GM12878 (cell line): ENCODE data around the gene PTCH2. TPM values are rescaled to one million over a fixed set of nuclear protein-coding genes. Genes with fewer than 3 reads are reported as not detected.

ENCODE experiments used
- ATF2 ChIP-seq: IDR thresholded peaks from 2 replicates; pipeline ENCODE4 v1.6.1; 2012; ENCODE audit warnings: low read length, inconsistent platforms
- ATF3 ChIP-seq: IDR thresholded peaks from 2 replicates; pipeline ENCODE4 v1.6.1; 2011; ENCODE audit warnings: low read depth, mild to moderate bottlenecking, low read length, moderate library complexity, borderline replicate concordance; ENCODE audit errors: extremely low read depth
- BCL3 ChIP-seq: IDR thresholded peaks from 2 replicates; pipeline ENCODE4 v1.6.1; 2011; ENCODE audit warnings: borderline replicate concordance, low read depth, mild to moderate bottlenecking, moderate library complexity, low read length; ENCODE audit not compliant: insufficient read depth, poor library complexity, severe bottlenecking
- CHD2 ChIP-seq: IDR thresholded peaks from 2 replicates; pipeline ENCODE4 v1.6.1; 2011; ENCODE audit warnings: low read depth, low read length, improper control_type of control experiment, borderline replicate concordance
- CHD4 ChIP-seq: fragments of 200-600 bp; sonication (generic); IDR thresholded peaks from 2 replicates; pipeline ENCODE4 v1.6.1; 2016; ENCODE audit warnings: mild to moderate bottlenecking
- CREB1 ChIP-seq: IDR thresholded peaks from 2 replicates; pipeline ENCODE4 v1.6.1; 2012; ENCODE audit warnings: low read depth, mild to moderate bottlenecking, inconsistent platforms
- EED ChIP-seq: sonication (generic); IDR thresholded peaks from 2 replicates; pipeline ENCODE4 v1.6.1; 2016; ENCODE audit warnings: antibody characterized with exemption, low read depth
- EP300 ChIP-seq, 2 experiments: fragments of 150-350 bp in 1 of 2; IDR thresholded peaks; 2 replicates each; pipeline ENCODE4 v1.6.1; 2011 to 2012; ENCODE audit warnings: low read depth in 2 of 2, low read length in 2 of 2, borderline replicate concordance in 1 of 2, improper control_type of control experiment in 1 of 2, inconsistent platforms in 1 of 2; ENCODE audit not compliant: control insufficient read depth in 1 of 2
- EZH2 ChIP-seq: IDR thresholded peaks from 2 replicates; pipeline ENCODE4 v1.6.1; 2012; ENCODE audit warnings: low read depth, mild to moderate bottlenecking, control low read depth, inconsistent platforms, low read length, borderline replicate concordance; ENCODE audit not compliant: control insufficient read depth
- HDAC2 ChIP-seq: fragments of 200-600 bp; sonication (generic); IDR thresholded peaks from 2 replicates; pipeline ENCODE4 v1.6.1; 2017
- MAX ChIP-seq: IDR thresholded peaks from 2 replicates; pipeline ENCODE4 v1.6.1; 2012; ENCODE audit warnings: low read depth, low read length, improper control_type of control experiment
- MEF2B ChIP-seq: fragments of 450-650 bp; IDR thresholded peaks from 2 replicates; pipeline ENCODE4 v1.6.1; 2018; ENCODE audit warnings: mild to moderate bottlenecking, moderate library complexity; ENCODE audit not compliant: partially characterized antibody, poor library complexity, severe bottlenecking
- NFYB ChIP-seq: IDR thresholded peaks from 2 replicates; pipeline ENCODE4 v1.6.1; 2011; ENCODE audit warnings: low read depth, mild to moderate bottlenecking, low read length, improper control_type of control experiment, moderate library complexity; ENCODE audit not compliant: insufficient read depth
- NR2C1 ChIP-seq: fragments of 450-650 bp; IDR thresholded peaks from 2 replicates; pipeline ENCODE4 v1.6.1; 2017; ENCODE audit warnings: antibody characterized with exemption, mild to moderate bottlenecking, moderate library complexity
- POLR2AphosphoS2 ChIP-seq: IDR thresholded peaks from 2 replicates; pipeline ENCODE4 v1.6.1; 2011; ENCODE audit warnings: low read depth, mild to moderate bottlenecking, low read length, improper control_type of control experiment, moderate library complexity
- SKIL ChIP-seq: fragments of 450-650 bp; IDR thresholded peaks from 2 replicates; pipeline ENCODE4 v1.6.1; 2017; ENCODE audit warnings: mild to moderate bottlenecking, low read depth, inconsistent platforms; ENCODE audit not compliant: poor library complexity, severe bottlenecking
- SPI1 ChIP-seq: IDR thresholded peaks from 2 replicates; pipeline ENCODE4 v1.6.1; 2011; ENCODE audit warnings: low read depth, mild to moderate bottlenecking, low read length, moderate library complexity, borderline replicate concordance; ENCODE audit not compliant: insufficient read depth
- SREBF1 ChIP-seq: IDR thresholded peaks from 2 replicates; pipeline ENCODE4 v1.6.1; 2012; ENCODE audit warnings: mild to moderate bottlenecking, low read length
- STAT3 ChIP-seq: IDR thresholded peaks from 2 replicates; pipeline ENCODE4 v1.6.1; 2011; ENCODE audit warnings: low read depth, low read length, improper control_type of control experiment
- USF1 ChIP-seq: IDR thresholded peaks from 2 replicates; pipeline ENCODE4 v1.6.1; 2011; ENCODE audit warnings: borderline replicate concordance, low read depth, mild to moderate bottlenecking, moderate library complexity, mixed read lengths, low read length; ENCODE audit not compliant: insufficient read depth; ENCODE audit errors: extremely low read length
- USF2 ChIP-seq: IDR thresholded peaks from 2 replicates; pipeline ENCODE4 v1.6.1; 2011; ENCODE audit warnings: low read depth, low read length, improper control_type of control experiment, borderline replicate concordance
- polyA plus RNA-seq, 11 experiments: library from polyadenylated mRNA; depleted of rRNA in 4 of 11; unstranded in 6 of 11; stranded (reverse) in 5 of 11; fragments of >200 nt; fragmentation: Nextera tagmentation in 4 of 11; fragmentation: Illumina TruSeq in 1 of 11; extraction: Ambion mirVana in 4 of 11; extraction: Trizol in 1 of 11; gene quantifications; 1 replicate in 1 of 11; 2 replicates in 10 of 11; pipeline versions ENCODE4 v1.2.1 to v1.2.3, GENCODE V29; 2011 to 2016; ENCODE audit warnings: inconsistent platforms in 2 of 11, missing spikeins in 2 of 11, low read depth in 1 of 11
- total RNA-seq, 4 experiments: library from RNA; depleted of rRNA in 3 of 4; stranded (reverse); fragments of >200 nt in 3 of 4; fragmentation: Illumina TruSeq in 1 of 4; extraction: Trizol in 1 of 4; gene quantifications; 2 replicates each; pipeline versions ENCODE4 v1.2.1 to v1.2.3, GENCODE V29; 2013 to 2021

Gene PTCH2
- total and polyA plus RNA-seq, 10 of the 15 experiments (the other 5 are each of a cell fraction or from before 2014, with no cell fraction given), result 0.03 to 8.4 (median 0.10) TPM

- TF ChIP-seq BCL3 (peak; percentile 76), SREBF1 (no peak), HDAC2 (no peak), CHD2 (peak; percentile 55; the same call in 1 of the 2 replicates), MAX (no peak; the same call in 1 of the 2 replicates), SKIL (no peak), USF2 (no peak), STAT3 (no peak), ATF3 (no peak), NFYB (no peak), MEF2B (no peak), POLR2AphosphoS2 (no peak), EP300 (IDR thresholded peaks at IDR 0.05; ENCODE audit: borderline replicate concordance in 1 of 2, control insufficient read depth in 1 of 2, low read depth in 2 of 2, low read length in 2 of 2) (peak; percentile 10 to 51; a peak in 2 of 4 replicates), CREB1 (no peak), SPI1 (peak; percentile 79), ATF2 (no peak), USF1 (no peak), EED (peak; percentile 78), CHD4 (no peak), NR2C1 (no peak), EZH2 (no peak)
Measured at GRCh38 chr1:44810101-44810761, 32.8 kb downstream of the PTCH2 start (continued).
